WI38 (cell line): ENCODE results near the gene GNG7.

ENCODE experiments used
- H3K4me3 ChIP-seq: 2 replicates; pipeline ENCODE4 v1.5.1; 2011; ENCODE audit warnings: low read depth, mild to moderate bottlenecking, control low read depth, low read length
- CTCF ChIP-seq: IDR thresholded peaks from 2 replicates; pipeline ENCODE4 v1.5.1; 2012; ENCODE audit warnings: low read depth, mild to moderate bottlenecking, control low read depth, low read length

The GNG7 gene

GRCh38 chr19:2556221-2557092 lies 146.0 kb downstream of the GNG7 start:
- no peak for TF ChIP-seq CTCF
- no peak overlapping the region for H3K4me3 ChIP-seq

GRCh38 chr19:2555422-2556220 lies 146.9 kb downstream of the GNG7 start:
- TF ChIP-seq CTCF = no peak
- no peak overlapping the region for H3K4me3 ChIP-seq

GRCh38 chr19:2554856-2555255 lies 147.6 kb downstream of the GNG7 start:
- no peak overlapping the region for H3K4me3 ChIP-seq
- no peak for TF ChIP-seq CTCF

- H3K4me3 ChIP-seq = no peak overlapping the region
- no peak for TF ChIP-seq CTCF
Observed at GRCh38 chr19:2553510-2553909, 149.0 kb downstream of the GNG7 start.

GRCh38 chr19:2552859-2553258 lies 149.6 kb downstream of the GNG7 start:
- no peak overlapping the region for H3K4me3 ChIP-seq
- TF ChIP-seq CTCF = no peak

GRCh38 chr19:2551864-2552185 lies 150.7 kb downstream of the GNG7 start:
- no peak for TF ChIP-seq CTCF
- no peak overlapping the region for H3K4me3 ChIP-seq
